NCI-H146 (cell line): Measurements from ENCODE around the gene FAM222A.

Experiments
- DNase-seq: peaks from one replicate; lab custom pipeline; 2025; lab: John Stamatoyannopoulos, UW

FAM222A gene

GRCh38 chr12:109759595-109759994, 46.0 kb downstream of the FAM222A start:
- DNase-seq, result no peak

GRCh38 chr12:109760031-109760929, 46.7 kb downstream of the FAM222A start:
- no peak for DNase-seq

GRCh38 chr12:109760930-109761921, 47.6 kb downstream of the FAM222A start:
- no peak for DNase-seq

GRCh38 chr12:109762071-109762672, 48.5 kb downstream of the FAM222A start:
- no peak for DNase-seq

- DNase-seq, result no peak
Observed at GRCh38 chr12:109762673-109763191, 49.1 kb downstream of the FAM222A start.

GRCh38 chr12:109763201-109763841, 49.7 kb downstream of the FAM222A start:
- DNase-seq, result no peak

- DNase-seq, result no peak
Observed at GRCh38 chr12:109764123-109764522, 50.5 kb downstream of the FAM222A start.

GRCh38 chr12:109764776-109765445, 51.3 kb downstream of the FAM222A start:
- no peak for DNase-seq

- DNase-seq, result no peak
Observed at GRCh38 chr12:109765446-109765810, 51.8 kb downstream of the FAM222A start.

GRCh38 chr12:109766251-109766778, 52.7 kb downstream of the FAM222A start:
- no peak for DNase-seq

- DNase-seq, result no peak
Observed at GRCh38 chr12:109767456-109767855, 53.8 kb downstream of the FAM222A start.

- DNase-seq, result no peak
Observed at GRCh38 chr12:109767991-109768900, 54.6 kb downstream of the FAM222A start.

- DNase-seq, result no peak
Observed at GRCh38 chr12:109768901-109769670, 55.5 kb downstream of the FAM222A start.

GRCh38 chr12:109770104-109770860, 56.7 kb downstream of the FAM222A start:
- DNase-seq, result no peak

GRCh38 chr12:109770861-109771670, 57.4 kb downstream of the FAM222A start:
- DNase-seq, result no peak

- no peak for DNase-seq
Observed at GRCh38 chr12:109771746-109772621, 58.4 kb downstream of the FAM222A start.
